HCT116 (cell line): ENCODE results near the gene RGL2. TPM values are rescaled to one million over a fixed set of nuclear protein-coding genes. Genes with fewer than 3 reads are reported as not detected.

Experiments used
- ATAC-seq: fragments of 200-7000 bp; cut with Tn5 transposase; 2 replicates; pipeline ENCODE4 v1.9.1; 2020; ENCODE audit warnings: mild to moderate bottlenecking, moderate library complexity
- BruUV-seq: library from RNA; stranded (reverse); fragments of 400-500 nt; replicated peaks from 2 replicates; lab custom pipeline; 2021; lab: Mats Ljungman, UMichigan
- CTCF ChIA-PET: fragments of 300-600 bp; sonication (Branson Sonifier 250); formaldehyde crosslinking; loops from one replicate; lab custom pipeline; 2021; ENCODE audit warnings: antibody characterized with exemption; lab: Charles Lee
- POLR2A ChIA-PET: fragments of 300-600, 350-600 bp; sonication (Branson Sonifier 250); formaldehyde crosslinking; loops from one replicate; lab custom pipeline; 2021; ENCODE audit warnings: antibody characterized with exemption; lab: Charles Lee
- RAD21 ChIA-PET, 2 experiments: fragments of 300-600 bp; sonication (Branson Sonifier 250); formaldehyde crosslinking; loops; one replicate each; lab custom pipeline; 2023; ENCODE audit warnings: low total read pairs in 2 of 2; ENCODE audit not compliant: uncharacterized antibody in 2 of 2, unreplicated experiment in 2 of 2, low non-redundant PET in 1 of 2; lab: Charles Lee
- DNase-seq: peaks from one replicate; pipeline ENCODE4 v3.0.0-alpha.2; 2010; ENCODE audit warnings: low read depth, low spot score
- H2AFZ ChIP-seq: fragments of 200-600 bp; shearing (Covaris generic), sonication (generic); 2 replicates; pipeline ENCODE4 v1.6.1; 2017; ENCODE audit warnings: low read depth, mixed run types, mixed read lengths, antibody characterized with exemption, low read length; ENCODE audit not compliant: poor library complexity, severe bottlenecking
- H3K27ac ChIP-seq: 2 replicates; pipeline ENCODE4 v1.5.1; 2012; ENCODE audit warnings: low read depth, low read length
- H3K27me3 ChIP-seq: fragments of 200-600 bp; sonication (generic); 2 replicates; pipeline ENCODE4 v1.6.1; 2016; ENCODE audit warnings: mixed run types, low read length, mixed read lengths; ENCODE audit not compliant: insufficient read depth
- H3K36me3 ChIP-seq, 2 experiments: fragments of 200-500 bp in 1 of 2; fragments of 200-600 bp in 1 of 2; sonication (Bioruptor generic) in 1 of 2; sonication (generic) in 1 of 2; 2 replicates each; pipeline versions ENCODE4 v1.5.1 to v1.6.1; 2014 to 2016; ENCODE audit warnings: low read length in 2 of 2, inconsistent platforms in 1 of 2, mixed read lengths in 1 of 2, mixed run types in 1 of 2; ENCODE audit not compliant: insufficient read depth in 2 of 2, control insufficient read depth in 1 of 2
- H3K4me1 ChIP-seq, 2 experiments: fragments of 200-600 bp in 1 of 2; sonication (generic) in 1 of 2; 2 replicates each; pipeline versions ENCODE4 v1.5.1 to v1.6.1; 2012 to 2017; ENCODE audit warnings: low read length in 2 of 2, inconsistent platforms in 1 of 2, mild to moderate bottlenecking in 1 of 2, mixed read lengths in 1 of 2, mixed run types in 1 of 2, moderate library complexity in 1 of 2; ENCODE audit not compliant: insufficient read depth in 2 of 2, control insufficient read depth in 1 of 2
- H3K4me2 ChIP-seq: fragments of 200-600 bp; sonication (generic); 2 replicates; pipeline ENCODE4 v1.6.1; 2017; ENCODE audit warnings: mixed run types, low read length, mixed read lengths
- H3K4me3 ChIP-seq, 2 experiments: fragments of 200-600 bp in 1 of 2; sonication (generic) in 1 of 2; replicated peaks in 1 of 2; 2 replicates each; pipeline ENCODE4 v1.5.1; 2011 to 2016; ENCODE audit warnings: low read length in 2 of 2, control low read depth in 1 of 2, low read depth in 1 of 2, mild to moderate bottlenecking in 1 of 2, mixed read lengths in 1 of 2, mixed run types in 1 of 2
- H3K79me2 ChIP-seq: fragments of 200-600 bp; sonication (generic); 2 replicates; pipeline ENCODE4 v1.6.1; 2017; ENCODE audit warnings: mild to moderate bottlenecking, mixed run types, low read length, moderate library complexity, mixed read lengths; ENCODE audit not compliant: insufficient read depth
- H3K9ac ChIP-seq: fragments of 200-600 bp; sonication (generic); 2 replicates; pipeline ENCODE4 v1.6.1; 2016; ENCODE audit warnings: low read length, mixed read lengths
- H3K9me2 ChIP-seq: fragments of 200-600 bp; sonication (generic), shearing (Covaris generic); 2 replicates; pipeline ENCODE4 v1.6.1; 2017; ENCODE audit warnings: mixed run types, mild to moderate bottlenecking, moderate library complexity; ENCODE audit not compliant: insufficient read depth
- H3K9me3 ChIP-seq, 2 experiments: fragments of 200-500 bp in 1 of 2; fragments of 200-600 bp in 1 of 2; sonication (Bioruptor generic) in 1 of 2; sonication (generic) in 1 of 2; 2 replicates each; pipeline ENCODE4 v1.6.1; 2014 to 2017; ENCODE audit warnings: low read length in 2 of 2, mixed read lengths in 2 of 2, inconsistent platforms in 1 of 2, low read depth in 1 of 2, mild to moderate bottlenecking in 1 of 2, mixed run types in 1 of 2, moderate library complexity in 1 of 2; ENCODE audit not compliant: control insufficient read depth in 1 of 2, insufficient read depth in 1 of 2
- H4K20me1 ChIP-seq: fragments of 200-600 bp; sonication (generic), shearing (Covaris generic); 2 replicates; pipeline ENCODE4 v1.6.1; 2017; ENCODE audit warnings: mixed run types, mild to moderate bottlenecking, moderate library complexity; ENCODE audit not compliant: insufficient read depth
- CEBPB ChIP-seq: IDR thresholded peaks from 2 replicates; pipeline ENCODE4 v1.6.1; 2012; ENCODE audit warnings: low read depth
- EGR1 ChIP-seq: IDR thresholded peaks from 2 replicates; pipeline ENCODE4 v1.6.1; 2012; ENCODE audit warnings: low read depth
- EZH2 ChIP-seq: fragments of 200-600 bp; sonication (generic); IDR thresholded peaks from 2 replicates; pipeline ENCODE4 v1.6.1; 2017; ENCODE audit warnings: antibody characterized with exemption, mixed run types
- EZH2phosphoT487 ChIP-seq: fragments of 200-600 bp; IDR thresholded peaks from 2 replicates; pipeline ENCODE4 v1.6.1; 2018; ENCODE audit warnings: antibody characterized with exemption, borderline replicate concordance
- FOSL1 ChIP-seq: IDR thresholded peaks from 2 replicates; pipeline ENCODE4 v1.6.1; 2012; ENCODE audit warnings: low read depth
- POLR2A ChIP-seq: IDR thresholded peaks from 2 replicates; pipeline ENCODE4 v1.7.0; 2011; ENCODE audit warnings: borderline replicate concordance; ENCODE audit not compliant: insufficient read depth, insufficient read length; ENCODE audit errors: extremely low read depth
- ZNF274 ChIP-seq: fragments of 200-500 bp; sonication (Bioruptor generic); IDR thresholded peaks from 2 replicates; pipeline ENCODE4 v1.6.1; 2014; ENCODE audit warnings: mild to moderate bottlenecking, low read depth, low read length, inconsistent platforms
- intact Hi-C: fragments of 100-400 bp; cut with micrococcal nuclease; formaldehyde crosslinking; loops from 2 replicates; pipeline ENCODE4 v1.10.0; 2022
- total RNA-seq: library from RNA; stranded (reverse); gene quantifications from one replicate; pipeline ENCODE4 v1.2.1, GENCODE V29; 2021; ENCODE audit not compliant: unreplicated experiment
- TF ChIP-seq, protein P1 (sequence below): IDR thresholded peaks from 2 replicates; pipeline ENCODE4 v1.6.1; 2012; ENCODE audit warnings: low read depth
- TF ChIP-seq, protein P2 (sequence below): IDR thresholded peaks from 2 replicates; pipeline ENCODE4 v1.6.1; 2011; ENCODE audit warnings: mild to moderate bottlenecking, low read length, moderate library complexity; ENCODE audit not compliant: insufficient replicate concordance; ENCODE audit errors: extremely low read depth
- TF ChIP-seq, protein P3 (sequence below), 3 experiments: fragments of 200-600 bp in 1 of 3; sonication (generic) in 1 of 3; IDR thresholded peaks in 2 of 3; conservative IDR thresholded peaks in 1 of 3; 2 replicates each; pipeline ENCODE4 v1.5.1; 2012 to 2017; ENCODE audit warnings: low read depth in 2 of 3, low read length in 2 of 3, antibody characterized with exemption in 1 of 3, borderline replicate concordance in 1 of 3, control low read depth in 1 of 3, mild to moderate bottlenecking in 1 of 3, mixed read lengths in 1 of 3, mixed run types in 1 of 3, moderate library complexity in 1 of 3; ENCODE audit not compliant: insufficient read depth in 1 of 3

The RGL2 gene
- total RNA-seq, 1 experiment from 2014 or later, result 53.4 TPM

DNA sequence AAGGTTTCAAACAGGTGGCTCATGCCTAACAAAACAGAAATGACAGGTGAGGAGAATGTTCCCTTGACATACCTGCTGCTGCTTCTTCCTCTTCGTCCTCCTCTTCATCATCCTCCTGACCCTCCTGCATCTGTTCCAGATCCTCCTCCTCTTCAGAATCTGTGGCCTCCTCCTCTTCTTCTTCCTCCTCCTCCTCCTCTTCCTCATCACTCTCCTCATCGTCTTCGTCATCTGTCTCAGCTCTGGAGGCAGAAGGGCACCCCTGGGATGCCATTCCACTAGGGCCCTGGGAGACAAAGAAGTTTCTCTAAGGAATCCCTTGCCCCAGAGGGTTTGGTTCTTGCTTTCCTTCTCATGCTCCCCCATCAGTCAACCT, 21.2 kb upstream of the RGL2 start:
- no TSS peak for BruUV-seq
- Histone ChIP-seq H3K9me3 (no peaks in the 10 kb centered on the region), H3K4me3 (no peak overlapping the region), H4K20me1 (no peaks in the 10 kb centered on the region), H3K9ac (no peak overlapping the region), H3K9me2 (no peaks in the 10 kb centered on the region), H3K79me2 (peaks cover 41% of the 10 kb centered on the region), H2AFZ (no peak overlapping the region), H3K4me2 (0 out of 2 replicates have a peak overlapping the region, but pooled peaks have one; percentile 100), H3K4me1 (peaks cover 36 to 68% of the 10 kb centered on the region in 2 experiments), H3K27me3 (no peaks in the 10 kb centered on the region), H3K36me3 (peaks cover 22 to 29% of the 10 kb centered on the region in 2 experiments; a peak in 3 of 4 replicates), H3K27ac (0 out of 2 replicates have a peak overlapping the region, but pooled peaks have one; percentile 11)
- ChIA-PET CTCF (no interaction called here), POLR2A (no interaction called here), RAD21 (no interaction called here)
- DNase-seq (no peak), ATAC-seq (no peak)
- intact Hi-C loops, result no loop called here
- TF ChIP-seq CEBPB (no peak), EZH2 (no peak), EZH2phosphoT487 (no peak), EGR1 (no peak), ZNF274 (no peak), FOSL1 (no peak), POLR2A (no peak)
- TF ChIP-seq, protein P1, sequence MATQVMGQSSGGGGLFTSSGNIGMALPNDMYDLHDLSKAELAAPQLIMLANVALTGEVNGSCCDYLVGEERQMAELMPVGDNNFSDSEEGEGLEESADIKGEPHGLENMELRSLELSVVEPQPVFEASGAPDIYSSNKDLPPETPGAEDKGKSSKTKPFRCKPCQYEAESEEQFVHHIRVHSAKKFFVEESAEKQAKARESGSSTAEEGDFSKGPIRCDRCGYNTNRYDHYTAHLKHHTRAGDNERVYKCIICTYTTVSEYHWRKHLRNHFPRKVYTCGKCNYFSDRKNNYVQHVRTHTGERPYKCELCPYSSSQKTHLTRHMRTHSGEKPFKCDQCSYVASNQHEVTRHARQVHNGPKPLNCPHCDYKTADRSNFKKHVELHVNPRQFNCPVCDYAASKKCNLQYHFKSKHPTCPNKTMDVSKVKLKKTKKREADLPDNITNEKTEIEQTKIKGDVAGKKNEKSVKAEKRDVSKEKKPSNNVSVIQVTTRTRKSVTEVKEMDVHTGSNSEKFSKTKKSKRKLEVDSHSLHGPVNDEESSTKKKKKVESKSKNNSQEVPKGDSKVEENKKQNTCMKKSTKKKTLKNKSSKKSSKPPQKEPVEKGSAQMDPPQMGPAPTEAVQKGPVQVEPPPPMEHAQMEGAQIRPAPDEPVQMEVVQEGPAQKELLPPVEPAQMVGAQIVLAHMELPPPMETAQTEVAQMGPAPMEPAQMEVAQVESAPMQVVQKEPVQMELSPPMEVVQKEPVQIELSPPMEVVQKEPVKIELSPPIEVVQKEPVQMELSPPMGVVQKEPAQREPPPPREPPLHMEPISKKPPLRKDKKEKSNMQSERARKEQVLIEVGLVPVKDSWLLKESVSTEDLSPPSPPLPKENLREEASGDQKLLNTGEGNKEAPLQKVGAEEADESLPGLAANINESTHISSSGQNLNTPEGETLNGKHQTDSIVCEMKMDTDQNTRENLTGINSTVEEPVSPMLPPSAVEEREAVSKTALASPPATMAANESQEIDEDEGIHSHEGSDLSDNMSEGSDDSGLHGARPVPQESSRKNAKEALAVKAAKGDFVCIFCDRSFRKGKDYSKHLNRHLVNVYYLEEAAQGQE, result no peak
- TF ChIP-seq, protein P2, sequence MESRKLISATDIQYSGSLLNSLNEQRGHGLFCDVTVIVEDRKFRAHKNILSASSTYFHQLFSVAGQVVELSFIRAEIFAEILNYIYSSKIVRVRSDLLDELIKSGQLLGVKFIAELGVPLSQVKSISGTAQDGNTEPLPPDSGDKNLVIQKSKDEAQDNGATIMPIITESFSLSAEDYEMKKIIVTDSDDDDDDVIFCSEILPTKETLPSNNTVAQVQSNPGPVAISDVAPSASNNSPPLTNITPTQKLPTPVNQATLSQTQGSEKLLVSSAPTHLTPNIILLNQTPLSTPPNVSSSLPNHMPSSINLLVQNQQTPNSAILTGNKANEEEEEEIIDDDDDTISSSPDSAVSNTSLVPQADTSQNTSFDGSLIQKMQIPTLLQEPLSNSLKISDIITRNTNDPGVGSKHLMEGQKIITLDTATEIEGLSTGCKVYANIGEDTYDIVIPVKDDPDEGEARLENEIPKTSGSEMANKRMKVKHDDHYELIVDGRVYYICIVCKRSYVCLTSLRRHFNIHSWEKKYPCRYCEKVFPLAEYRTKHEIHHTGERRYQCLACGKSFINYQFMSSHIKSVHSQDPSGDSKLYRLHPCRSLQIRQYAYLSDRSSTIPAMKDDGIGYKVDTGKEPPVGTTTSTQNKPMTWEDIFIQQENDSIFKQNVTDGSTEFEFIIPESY, result no peak
- TF ChIP-seq, protein P3, sequence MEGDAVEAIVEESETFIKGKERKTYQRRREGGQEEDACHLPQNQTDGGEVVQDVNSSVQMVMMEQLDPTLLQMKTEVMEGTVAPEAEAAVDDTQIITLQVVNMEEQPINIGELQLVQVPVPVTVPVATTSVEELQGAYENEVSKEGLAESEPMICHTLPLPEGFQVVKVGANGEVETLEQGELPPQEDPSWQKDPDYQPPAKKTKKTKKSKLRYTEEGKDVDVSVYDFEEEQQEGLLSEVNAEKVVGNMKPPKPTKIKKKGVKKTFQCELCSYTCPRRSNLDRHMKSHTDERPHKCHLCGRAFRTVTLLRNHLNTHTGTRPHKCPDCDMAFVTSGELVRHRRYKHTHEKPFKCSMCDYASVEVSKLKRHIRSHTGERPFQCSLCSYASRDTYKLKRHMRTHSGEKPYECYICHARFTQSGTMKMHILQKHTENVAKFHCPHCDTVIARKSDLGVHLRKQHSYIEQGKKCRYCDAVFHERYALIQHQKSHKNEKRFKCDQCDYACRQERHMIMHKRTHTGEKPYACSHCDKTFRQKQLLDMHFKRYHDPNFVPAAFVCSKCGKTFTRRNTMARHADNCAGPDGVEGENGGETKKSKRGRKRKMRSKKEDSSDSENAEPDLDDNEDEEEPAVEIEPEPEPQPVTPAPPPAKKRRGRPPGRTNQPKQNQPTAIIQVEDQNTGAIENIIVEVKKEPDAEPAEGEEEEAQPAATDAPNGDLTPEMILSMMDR (IDR thresholded peaks at IDR 0.05 in 2 of 3, conservative IDR thresholded peaks at IDR 0.05 in 1 of 3; ENCODE audit: borderline replicate concordance in 1 of 3, insufficient read depth in 1 of 3, low read depth in 2 of 3, low read length in 2 of 3), result no peak
